GM18511 (cell line): ENCODE results near the gene OR51E1.
A peak's percentile ranks its signal among the peaks of the same experiment; 100 is the strongest.

Experiments
- ATAC-seq: cut with Tn5 transposase; IDR thresholded peaks from one replicate; pipeline ENCODE4 v1.9.1; 2021; ENCODE audit warnings: mild to moderate bottlenecking, moderate library complexity; ENCODE audit not compliant: unreplicated experiment

Gene OR51E1

DNA sequence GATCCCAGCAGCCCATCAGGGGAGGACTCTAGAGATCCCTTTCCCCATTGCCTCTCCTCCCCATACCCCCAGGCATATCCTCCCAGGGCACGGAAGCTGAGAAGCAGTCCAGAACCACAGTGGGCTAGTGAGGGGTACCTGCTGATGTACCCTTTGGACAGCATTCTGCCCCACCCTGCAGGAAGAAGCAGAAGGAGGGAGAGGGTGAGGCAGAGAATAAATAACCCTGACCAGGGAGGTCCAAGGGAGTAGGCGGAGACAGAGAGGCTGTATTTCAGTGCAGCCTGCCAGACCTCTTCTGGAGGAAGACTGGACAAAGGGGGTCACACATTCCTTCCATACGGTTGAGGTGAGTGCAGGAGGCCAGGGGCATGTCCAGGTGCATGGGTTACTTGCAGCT lies at the start of gene OR51E1:
Gene OR51E1 (plus strand): TSS at position 301 of the 400 bp plus-strand sequence. CDS start 8,545 bp downstream, outside the sequence.
- ATAC-seq: no peak

GRCh38 chr11:4605057-4605456 lies 38.7 kb upstream of the OR51E1 start:
- no peak for ATAC-seq

DNA sequence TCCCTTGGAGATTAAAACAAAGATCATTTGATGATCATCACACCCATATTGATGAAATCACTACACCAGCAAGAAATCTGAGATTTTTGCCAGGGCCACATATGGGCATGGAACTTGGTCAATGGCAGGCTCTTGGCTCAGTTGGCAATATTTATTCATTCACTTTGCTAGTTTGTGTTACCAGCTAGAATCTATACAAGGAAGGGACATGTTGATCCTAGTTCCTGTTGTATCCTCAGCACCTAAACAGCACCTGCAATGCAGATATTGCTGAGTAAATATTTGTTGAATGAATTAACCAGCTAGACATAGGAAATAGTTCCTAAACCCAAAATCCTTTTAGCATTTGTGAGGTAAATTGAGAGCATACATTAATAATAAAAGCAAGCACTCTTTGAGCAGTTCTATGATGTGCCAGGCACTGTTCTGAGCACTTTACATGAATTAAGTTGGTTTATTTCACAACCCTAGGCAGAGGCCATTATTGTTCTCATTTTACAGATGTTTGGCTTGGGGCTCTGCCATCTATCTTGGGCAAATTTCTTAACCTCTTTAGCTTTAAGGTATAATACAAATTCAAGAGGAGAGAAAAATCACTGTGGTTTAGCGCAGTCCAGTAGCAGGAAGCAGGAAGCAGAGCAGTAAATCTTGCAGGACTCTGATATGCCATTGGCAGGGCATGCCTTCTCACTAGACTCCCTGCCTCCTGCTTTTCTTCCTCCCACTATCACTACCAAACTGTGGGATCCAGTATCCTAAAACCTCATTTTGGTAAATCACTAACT lies 37.4 kb upstream of the OR51E1 start:
- no peak for ATAC-seq

GRCh38 chr11:4607096-4607495 lies 36.7 kb upstream of the OR51E1 start:
- ATAC-seq: no peak

- peak; percentile 99 for ATAC-seq
These were observed 35.8 kb upstream of the OR51E1 start, which contains the start of gene TRIM68 for GRCh38 chr11:4607781-4608666. TSS of gene TRIM68 (minus strand) at chr11:4608231. CDS start at chr11:4605504, 2,727 bp downstream.

- no peak for ATAC-seq
These were observed 33.4 kb upstream of the OR51E1 start for GRCh38 chr11:4610258-4610935.

DNA sequence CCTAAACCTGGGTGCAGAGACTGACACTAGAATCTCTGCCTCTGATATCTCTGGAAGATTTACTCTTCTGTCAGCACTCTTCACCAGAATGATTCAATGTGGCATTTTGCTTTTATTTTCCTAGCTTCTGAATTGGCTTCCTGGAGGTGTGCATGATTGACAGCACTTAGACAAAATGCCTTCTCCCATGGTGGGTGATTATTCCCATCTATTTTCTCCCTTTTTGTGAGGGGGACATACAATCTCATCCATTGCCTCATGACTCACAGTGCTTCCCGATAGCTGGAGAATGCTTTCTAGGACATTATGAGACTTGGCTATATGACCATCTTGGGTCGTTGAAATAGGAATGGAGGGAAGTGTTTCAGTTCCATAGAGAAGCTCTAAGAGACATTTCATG lies 31.8 kb upstream of the OR51E1 start:
- no peak for ATAC-seq

DNA sequence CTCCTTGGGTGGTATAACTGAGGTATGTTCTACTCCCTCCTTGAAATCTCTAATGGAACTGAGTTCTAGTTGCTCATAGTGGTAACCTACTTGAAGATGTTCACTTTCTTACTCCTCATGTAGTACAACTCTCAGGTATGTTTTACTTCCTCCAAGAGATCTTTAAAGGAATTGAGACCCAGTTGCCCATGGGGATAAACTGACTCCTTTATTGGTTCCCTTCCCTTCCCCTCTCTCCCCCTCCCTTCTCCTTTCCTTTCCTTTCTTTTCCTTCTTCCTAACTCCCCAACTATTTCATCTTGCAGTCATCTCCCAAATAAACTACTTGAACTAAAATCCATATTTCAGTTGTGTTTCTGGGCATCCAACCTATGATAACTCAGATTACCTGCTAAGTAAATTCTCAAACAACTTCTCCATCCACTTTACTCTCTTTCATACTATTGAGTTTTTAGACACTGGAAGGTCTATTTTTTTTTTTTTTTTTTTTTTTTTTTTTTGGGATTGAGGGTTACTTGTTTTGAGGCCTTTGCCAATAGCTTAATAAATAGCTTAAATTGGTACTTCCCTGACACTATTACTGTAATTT lies 27.8 kb upstream of the OR51E1 start:
- no peak for ATAC-seq

DNA sequence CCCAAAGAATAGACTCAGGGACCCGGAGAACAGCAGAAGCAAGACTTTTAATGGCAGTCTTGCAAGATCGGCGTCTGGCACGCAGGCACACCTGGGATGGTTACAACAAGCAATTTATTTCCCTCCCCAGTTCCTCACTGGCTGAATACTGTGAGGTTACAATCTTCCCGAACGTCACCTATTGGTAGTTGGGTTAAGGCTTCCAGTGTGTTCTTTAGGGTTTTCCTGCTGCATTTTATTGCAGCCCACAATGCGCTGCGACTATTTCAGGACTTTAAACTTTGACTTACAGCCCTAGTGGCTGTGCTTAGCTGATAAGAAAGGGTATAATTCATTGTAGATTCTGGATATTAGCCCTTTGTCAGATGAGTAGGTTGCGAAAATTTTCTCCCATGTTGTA lies 24.3 kb upstream of the OR51E1 start:
- no peak for ATAC-seq

DNA sequence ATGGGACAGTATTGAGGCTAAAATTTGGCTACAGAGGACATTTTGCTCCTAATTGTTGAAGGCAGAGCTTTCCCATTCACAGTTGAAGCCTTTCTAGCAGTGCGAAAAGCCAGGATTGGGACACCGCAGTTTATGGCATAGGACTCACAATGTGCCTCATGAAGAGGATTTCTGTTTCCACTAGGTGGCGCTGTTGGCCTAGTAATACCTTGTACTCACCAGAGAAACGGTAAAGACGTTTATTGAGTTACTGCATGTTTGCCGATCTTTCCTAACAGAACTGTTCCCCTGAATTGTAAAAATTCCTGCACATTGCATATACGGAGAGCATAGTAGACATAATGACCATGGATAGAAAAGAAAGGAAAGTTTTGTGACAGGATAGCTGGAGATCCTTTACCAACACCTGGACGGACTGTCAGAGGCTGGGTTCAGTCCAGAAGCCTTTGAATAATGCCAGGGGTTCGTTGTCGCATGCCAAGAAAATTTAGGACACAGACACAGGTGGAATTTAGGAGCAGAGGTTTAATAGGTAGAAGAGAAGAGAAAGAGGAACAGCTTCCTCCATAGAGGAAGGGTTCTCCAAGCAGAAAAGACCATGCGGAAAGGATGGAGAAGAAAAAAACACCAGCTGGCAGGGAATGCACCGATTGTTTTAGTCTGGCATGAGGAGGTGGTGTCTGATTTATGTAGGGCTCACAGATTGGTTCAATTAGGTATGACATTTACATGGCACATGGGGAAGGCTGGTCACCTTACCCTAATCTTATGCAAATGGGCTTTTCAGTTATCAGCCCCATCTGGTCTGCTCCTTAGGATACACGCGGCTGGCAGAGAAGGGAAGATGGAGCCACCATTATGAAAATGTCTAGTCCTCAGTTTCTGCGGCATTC lies 17.3 kb upstream of the OR51E1 start:
- ATAC-seq: no peak

DNA sequence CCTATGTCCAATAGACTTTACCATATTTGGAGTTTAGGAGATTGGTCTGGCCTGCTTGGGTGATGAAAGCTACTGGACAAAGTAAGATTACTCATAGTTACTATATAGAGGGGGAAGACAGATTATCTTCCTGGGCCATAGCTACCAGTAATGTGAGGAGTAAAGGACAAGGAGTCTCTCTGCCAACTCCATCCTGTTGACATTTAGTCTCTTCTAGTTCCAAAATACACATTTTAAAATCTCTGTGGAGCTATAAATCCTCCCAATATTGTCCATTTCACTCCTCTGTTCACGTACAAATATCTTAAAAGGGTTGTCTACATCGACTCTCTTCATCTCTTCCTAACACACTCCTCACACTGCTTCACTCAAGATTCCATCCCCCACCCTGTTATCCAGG lies 7.6 kb upstream of the OR51E1 start:
- no peak for ATAC-seq

DNA sequence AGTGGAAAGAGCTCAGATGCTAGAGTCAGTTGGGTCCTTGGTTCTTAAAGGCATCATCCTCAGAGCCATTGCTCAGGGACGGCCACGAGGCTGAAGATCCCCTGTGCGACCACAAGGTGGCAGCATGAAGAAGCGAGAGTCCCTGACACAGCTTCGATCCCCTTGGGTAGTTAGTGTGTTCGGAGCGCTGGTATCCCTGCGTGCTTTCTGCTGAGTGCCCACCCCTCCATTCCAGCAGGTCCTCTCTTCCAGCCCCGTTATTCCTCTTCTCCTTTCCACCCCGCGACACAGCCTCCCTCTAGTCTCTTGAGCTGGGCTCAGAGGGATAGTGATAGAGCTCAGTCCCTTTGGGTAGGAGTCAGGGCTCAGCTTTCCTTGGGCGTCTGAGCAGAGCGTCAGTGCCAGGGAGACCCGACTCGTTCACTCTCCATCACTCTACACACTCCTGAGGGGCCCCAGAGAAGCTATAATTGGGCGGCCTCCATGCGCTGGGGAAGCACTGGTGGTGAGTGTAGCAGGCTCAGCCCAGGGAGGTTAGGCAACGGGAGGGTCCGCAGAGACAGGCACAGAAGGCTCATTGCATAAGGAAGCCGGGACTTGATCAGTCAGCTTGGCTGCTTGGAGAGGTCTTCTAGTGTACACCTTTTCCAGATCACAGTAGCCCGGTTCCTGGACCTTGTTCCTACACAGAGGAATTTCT lies 6.7 kb upstream of the OR51E1 start, which contains the start of gene OR51D1:
Gene OR51D1 (plus strand): TSS at position 516 of the 700 bp plus-strand sequence. CDS start 2,314 bp downstream, outside the sequence.
- ATAC-seq: peak; percentile 98

DNA sequence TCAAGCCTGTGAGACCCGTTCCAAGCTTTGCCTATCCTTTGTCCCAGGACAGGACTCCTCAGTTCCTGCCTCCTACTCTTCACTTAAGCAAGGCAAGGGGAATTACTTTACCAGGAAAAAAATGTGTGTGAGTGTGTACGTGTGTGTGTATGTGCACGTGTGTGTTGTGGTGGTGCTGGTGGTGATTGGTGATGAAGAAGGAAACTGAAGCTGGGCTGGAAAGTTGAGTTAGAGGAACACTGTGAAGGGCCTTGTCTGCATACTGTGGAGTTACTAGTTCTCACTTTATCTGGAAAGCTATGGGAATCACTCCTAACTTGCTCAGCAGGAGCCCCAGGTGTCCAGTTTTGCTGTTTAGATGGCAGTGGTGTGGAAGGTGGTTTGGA lies 6.1 kb upstream of the OR51E1 start:
- no peak for ATAC-seq

- ATAC-seq: no peak
These were observed 3.9 kb upstream of the OR51E1 start for GRCh38 chr11:4639931-4640330.

DNA sequence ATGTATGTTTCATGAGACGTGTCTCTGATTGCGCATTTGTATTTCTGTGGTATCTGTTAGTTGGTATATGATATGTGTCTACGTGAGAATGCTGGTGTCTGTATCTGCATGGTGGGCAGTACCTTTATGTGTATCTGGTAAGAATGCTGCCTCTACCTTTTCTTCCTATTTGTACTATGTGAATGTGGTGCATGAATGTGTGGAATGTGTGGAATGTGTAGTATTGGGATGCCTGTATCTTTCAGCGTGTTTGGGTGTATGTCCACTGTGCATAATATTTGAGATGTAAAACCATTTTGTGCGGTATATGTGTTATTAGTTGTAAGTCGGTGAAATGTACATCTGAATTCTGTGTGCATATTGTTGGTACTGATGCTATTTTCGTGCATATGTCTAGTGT lies 2.3 kb upstream of the OR51E1 start:
- no peak for ATAC-seq

DNA sequence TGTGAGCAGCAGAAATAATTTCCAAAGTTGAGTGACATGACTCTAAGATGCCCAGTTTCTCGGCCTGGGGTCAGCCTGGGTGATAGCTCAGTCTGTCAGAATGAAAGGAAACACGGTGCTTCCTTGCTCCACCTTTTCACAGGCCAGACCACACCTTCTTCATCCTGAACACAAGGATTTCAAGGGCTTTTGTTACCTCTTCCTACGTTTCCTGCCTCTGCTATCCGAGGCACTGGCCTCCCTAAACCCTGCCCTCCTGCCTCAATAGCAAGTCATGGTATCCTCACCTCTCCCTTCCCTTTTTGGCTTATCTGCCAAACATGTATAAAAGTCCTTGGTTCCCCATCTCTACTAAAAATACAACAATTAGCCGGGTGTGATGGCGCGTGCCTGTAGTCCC lies 1.7 kb upstream of the OR51E1 start:
- ATAC-seq: no peak

GRCh38 chr11:4643076-4643475 lies 706 bp upstream of the OR51E1 start:
- no peak for ATAC-seq

GRCh38 chr11:4644233-4644632 lies 451 bp downstream of the OR51E1 start:
- no peak for ATAC-seq

GRCh38 chr11:4645974-4646373 lies 2.2 kb downstream of the OR51E1 start:
- ATAC-seq: no peak
